ENCODE results near the gene SS18L1. TPM values are rescaled to one million over a fixed set of nuclear protein-coding genes. Genes with fewer than 3 reads are reported as not detected.

SS18L1 gene
- total RNA-seq, 1 experiment from 2014 or later = 28.1 TPM

DNA sequence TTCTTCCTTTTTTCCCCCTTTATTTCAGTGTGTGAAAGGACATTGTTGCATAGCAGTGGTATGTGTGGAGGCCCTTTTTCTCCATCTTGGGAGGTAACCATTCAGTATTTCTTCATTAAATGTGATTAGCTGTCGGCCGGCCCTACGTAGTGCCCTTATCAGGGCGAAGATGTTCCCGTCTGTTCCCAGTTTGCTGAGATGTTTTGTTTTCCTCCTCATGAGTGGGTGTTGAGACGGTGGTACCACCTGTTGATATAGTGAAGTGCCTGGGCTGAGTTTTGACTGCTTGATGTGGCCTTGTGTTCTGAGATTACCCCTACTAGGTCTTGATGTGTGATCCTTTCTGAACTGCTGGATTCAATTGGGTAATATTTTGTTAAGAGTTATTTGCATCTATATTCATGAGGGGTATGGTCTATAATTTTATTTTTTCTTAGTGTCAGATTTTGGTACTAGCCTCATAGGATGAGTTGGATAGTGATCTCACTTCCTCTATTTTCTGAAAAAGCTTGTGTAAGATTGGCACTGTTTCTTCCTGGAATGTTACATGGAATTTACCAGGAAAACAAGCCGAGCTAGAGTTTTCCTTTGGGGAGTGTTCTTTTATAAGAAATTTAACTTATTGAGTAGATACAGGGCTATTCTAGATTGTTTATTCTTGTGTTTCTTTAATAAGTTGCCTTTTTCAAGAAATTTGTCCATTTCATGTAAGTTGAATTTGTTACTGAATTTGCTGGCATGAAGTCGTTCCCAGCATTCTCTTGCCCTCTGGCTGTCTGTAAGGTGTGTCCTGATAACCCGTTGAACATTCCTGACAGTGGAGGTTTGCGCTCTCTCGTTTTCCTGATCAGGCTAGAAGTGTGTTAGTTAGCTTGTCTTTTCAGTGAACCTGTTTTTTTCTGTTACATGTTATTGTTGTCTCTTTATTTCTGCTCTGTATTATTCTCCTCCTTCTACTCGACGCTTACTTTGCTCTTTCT lies 43.6 kb downstream of the SS18L1 start:
- H3K36me3 ChIP-seq (ENCODE audit: control insufficient read depth in 1 of 2, insufficient read depth in 2 of 2, low read length in 2 of 2) = no peaks in the 10 kb centered on the region; a peak in 1 of 4 replicates
- no peak overlapping the region for H3K4me3 ChIP-seq (replicated peaks in 1 of 2; ENCODE audit: low read depth in 1 of 2, low read length in 2 of 2)
- H3K27me3 ChIP-seq (ENCODE audit: insufficient read depth, low read length) = no peaks in the 10 kb centered on the region
- H3K9ac ChIP-seq (ENCODE audit: low read length) = no peak overlapping the region
- ChIA-PET CTCF (no interaction called here), RAD21 (ENCODE audit: low non-redundant PET in 1 of 2, low total read pairs in 2 of 2, uncharacterized antibody in 2 of 2, unreplicated experiment in 2 of 2) (no interaction called here), POLR2A (no interaction called here)
- no peaks in the 10 kb centered on the region for H3K9me2 ChIP-seq (ENCODE audit: insufficient read depth)
- DNase-seq (ENCODE audit: low read depth, low spot score) = no peak
- intact Hi-C loops (cut with micrococcal nuclease) = no loop called here
- no peak overlapping the region for H2AFZ ChIP-seq (ENCODE audit: low read depth, low read length, poor library complexity, severe bottlenecking)
- BruUV-seq (replicated peaks) = no TSS peak
- H3K79me2 ChIP-seq (ENCODE audit: insufficient read depth, low read length) = peaks cover 94% of the 10 kb centered on the region
- no peak for TF ChIP-seq YY1 (IDR thresholded peaks at IDR 0.05; ENCODE audit: extremely low read depth, insufficient replicate concordance, low read depth, low read length)
- TF ChIP-seq TCF7L2 (IDR thresholded peaks at IDR 0.05; ENCODE audit: borderline replicate concordance, extremely low read depth, insufficient read depth, insufficient read length) = no peak
- no peak for TF ChIP-seq ELF1 (IDR thresholded peaks at IDR 0.05; ENCODE audit: borderline replicate concordance, low read depth)
- TF ChIP-seq, protein P1, sequence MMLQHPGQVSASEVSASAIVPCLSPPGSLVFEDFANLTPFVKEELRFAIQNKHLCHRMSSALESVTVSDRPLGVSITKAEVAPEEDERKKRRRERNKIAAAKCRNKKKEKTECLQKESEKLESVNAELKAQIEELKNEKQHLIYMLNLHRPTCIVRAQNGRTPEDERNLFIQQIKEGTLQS (IDR thresholded peaks at IDR 0.05) = no peak
- no peak for TF ChIP-seq ZNF274 (IDR thresholded peaks at IDR 0.05; ENCODE audit: low read depth, low read length)
- TF ChIP-seq, protein P2, sequence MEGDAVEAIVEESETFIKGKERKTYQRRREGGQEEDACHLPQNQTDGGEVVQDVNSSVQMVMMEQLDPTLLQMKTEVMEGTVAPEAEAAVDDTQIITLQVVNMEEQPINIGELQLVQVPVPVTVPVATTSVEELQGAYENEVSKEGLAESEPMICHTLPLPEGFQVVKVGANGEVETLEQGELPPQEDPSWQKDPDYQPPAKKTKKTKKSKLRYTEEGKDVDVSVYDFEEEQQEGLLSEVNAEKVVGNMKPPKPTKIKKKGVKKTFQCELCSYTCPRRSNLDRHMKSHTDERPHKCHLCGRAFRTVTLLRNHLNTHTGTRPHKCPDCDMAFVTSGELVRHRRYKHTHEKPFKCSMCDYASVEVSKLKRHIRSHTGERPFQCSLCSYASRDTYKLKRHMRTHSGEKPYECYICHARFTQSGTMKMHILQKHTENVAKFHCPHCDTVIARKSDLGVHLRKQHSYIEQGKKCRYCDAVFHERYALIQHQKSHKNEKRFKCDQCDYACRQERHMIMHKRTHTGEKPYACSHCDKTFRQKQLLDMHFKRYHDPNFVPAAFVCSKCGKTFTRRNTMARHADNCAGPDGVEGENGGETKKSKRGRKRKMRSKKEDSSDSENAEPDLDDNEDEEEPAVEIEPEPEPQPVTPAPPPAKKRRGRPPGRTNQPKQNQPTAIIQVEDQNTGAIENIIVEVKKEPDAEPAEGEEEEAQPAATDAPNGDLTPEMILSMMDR (IDR thresholded peaks at IDR 0.05 in 2 of 3, conservative IDR thresholded peaks at IDR 0.05 in 1 of 3; ENCODE audit: borderline replicate concordance in 1 of 3, insufficient read depth in 1 of 3, low read depth in 2 of 3, low read length in 2 of 3) = no peak
- TF ChIP-seq, protein P3, sequence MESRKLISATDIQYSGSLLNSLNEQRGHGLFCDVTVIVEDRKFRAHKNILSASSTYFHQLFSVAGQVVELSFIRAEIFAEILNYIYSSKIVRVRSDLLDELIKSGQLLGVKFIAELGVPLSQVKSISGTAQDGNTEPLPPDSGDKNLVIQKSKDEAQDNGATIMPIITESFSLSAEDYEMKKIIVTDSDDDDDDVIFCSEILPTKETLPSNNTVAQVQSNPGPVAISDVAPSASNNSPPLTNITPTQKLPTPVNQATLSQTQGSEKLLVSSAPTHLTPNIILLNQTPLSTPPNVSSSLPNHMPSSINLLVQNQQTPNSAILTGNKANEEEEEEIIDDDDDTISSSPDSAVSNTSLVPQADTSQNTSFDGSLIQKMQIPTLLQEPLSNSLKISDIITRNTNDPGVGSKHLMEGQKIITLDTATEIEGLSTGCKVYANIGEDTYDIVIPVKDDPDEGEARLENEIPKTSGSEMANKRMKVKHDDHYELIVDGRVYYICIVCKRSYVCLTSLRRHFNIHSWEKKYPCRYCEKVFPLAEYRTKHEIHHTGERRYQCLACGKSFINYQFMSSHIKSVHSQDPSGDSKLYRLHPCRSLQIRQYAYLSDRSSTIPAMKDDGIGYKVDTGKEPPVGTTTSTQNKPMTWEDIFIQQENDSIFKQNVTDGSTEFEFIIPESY (IDR thresholded peaks at IDR 0.05; ENCODE audit: extremely low read depth, insufficient replicate concordance, low read length) = no peak
- no peak for TF ChIP-seq JUND (IDR thresholded peaks at IDR 0.05)
- TF ChIP-seq CBX3 (IDR thresholded peaks at IDR 0.05; ENCODE audit: low read depth) = no peak
- TF ChIP-seq EGR1 (IDR thresholded peaks at IDR 0.05; ENCODE audit: low read depth) = no peak
- TF ChIP-seq, protein P4, sequence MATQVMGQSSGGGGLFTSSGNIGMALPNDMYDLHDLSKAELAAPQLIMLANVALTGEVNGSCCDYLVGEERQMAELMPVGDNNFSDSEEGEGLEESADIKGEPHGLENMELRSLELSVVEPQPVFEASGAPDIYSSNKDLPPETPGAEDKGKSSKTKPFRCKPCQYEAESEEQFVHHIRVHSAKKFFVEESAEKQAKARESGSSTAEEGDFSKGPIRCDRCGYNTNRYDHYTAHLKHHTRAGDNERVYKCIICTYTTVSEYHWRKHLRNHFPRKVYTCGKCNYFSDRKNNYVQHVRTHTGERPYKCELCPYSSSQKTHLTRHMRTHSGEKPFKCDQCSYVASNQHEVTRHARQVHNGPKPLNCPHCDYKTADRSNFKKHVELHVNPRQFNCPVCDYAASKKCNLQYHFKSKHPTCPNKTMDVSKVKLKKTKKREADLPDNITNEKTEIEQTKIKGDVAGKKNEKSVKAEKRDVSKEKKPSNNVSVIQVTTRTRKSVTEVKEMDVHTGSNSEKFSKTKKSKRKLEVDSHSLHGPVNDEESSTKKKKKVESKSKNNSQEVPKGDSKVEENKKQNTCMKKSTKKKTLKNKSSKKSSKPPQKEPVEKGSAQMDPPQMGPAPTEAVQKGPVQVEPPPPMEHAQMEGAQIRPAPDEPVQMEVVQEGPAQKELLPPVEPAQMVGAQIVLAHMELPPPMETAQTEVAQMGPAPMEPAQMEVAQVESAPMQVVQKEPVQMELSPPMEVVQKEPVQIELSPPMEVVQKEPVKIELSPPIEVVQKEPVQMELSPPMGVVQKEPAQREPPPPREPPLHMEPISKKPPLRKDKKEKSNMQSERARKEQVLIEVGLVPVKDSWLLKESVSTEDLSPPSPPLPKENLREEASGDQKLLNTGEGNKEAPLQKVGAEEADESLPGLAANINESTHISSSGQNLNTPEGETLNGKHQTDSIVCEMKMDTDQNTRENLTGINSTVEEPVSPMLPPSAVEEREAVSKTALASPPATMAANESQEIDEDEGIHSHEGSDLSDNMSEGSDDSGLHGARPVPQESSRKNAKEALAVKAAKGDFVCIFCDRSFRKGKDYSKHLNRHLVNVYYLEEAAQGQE (IDR thresholded peaks at IDR 0.05; ENCODE audit: low read depth) = no peak
- TF ChIP-seq SRF (IDR thresholded peaks at IDR 0.05; ENCODE audit: low read depth) = no peak
- TF ChIP-seq, protein P5, sequence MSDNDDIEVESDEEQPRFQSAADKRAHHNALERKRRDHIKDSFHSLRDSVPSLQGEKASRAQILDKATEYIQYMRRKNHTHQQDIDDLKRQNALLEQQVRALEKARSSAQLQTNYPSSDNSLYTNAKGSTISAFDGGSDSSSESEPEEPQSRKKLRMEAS (IDR thresholded peaks at IDR 0.05) = no peak
- no peak for TF ChIP-seq SIN3A (IDR thresholded peaks at IDR 0.05; ENCODE audit: low read depth)
- no peak for TF ChIP-seq POLR2AphosphoS5 (IDR thresholded peaks at IDR 0.05; ENCODE audit: low read depth, low read length)
- no peaks in the 10 kb centered on the region for H3K9me3 ChIP-seq (ENCODE audit: control insufficient read depth in 1 of 2, insufficient read depth in 1 of 2, low read depth in 1 of 2, low read length in 2 of 2)
- H4K20me1 ChIP-seq (ENCODE audit: insufficient read depth) = no peaks in the 10 kb centered on the region
- ATAC-seq = no peak
- H3K4me2 ChIP-seq (ENCODE audit: low read length) = no peak overlapping the region
- peaks cover 4 to 11% of the 10 kb centered on the region in 2 experiments; a peak in 2 of 4 replicates for H3K4me1 ChIP-seq (ENCODE audit: control insufficient read depth in 1 of 2, insufficient read depth in 2 of 2, low read length in 2 of 2)
- no peak overlapping the region for H3K27ac ChIP-seq (ENCODE audit: low read depth, low read length)

Measured in HCT116 (cell line).